ENCODE data around the gene CCDC134.
A peak's percentile ranks its signal among the peaks of the same experiment; 100 is the strongest.

CCDC134 gene

DNA sequence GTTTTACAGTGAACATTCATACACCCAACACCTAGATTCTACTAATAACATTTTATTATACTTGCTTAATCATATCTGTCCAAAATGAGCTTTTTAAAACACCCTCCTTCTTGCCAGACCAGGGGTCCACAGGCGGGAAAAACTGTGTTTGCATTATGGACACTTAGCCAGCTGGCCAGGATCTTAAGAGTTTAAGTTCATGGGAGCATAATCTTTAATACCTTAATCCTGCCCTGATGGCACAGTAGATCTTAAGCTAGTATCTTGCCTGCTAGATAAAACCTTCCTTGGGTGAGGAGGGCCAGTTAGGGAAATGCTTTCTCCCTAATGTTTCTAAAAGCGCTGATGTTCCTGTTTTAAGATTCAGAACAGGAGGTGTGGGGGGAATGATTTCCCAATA lies 13.1 kb upstream of the CCDC134 start:
- no peak for DNase-seq (ENCODE audit: low read depth)

DNA sequence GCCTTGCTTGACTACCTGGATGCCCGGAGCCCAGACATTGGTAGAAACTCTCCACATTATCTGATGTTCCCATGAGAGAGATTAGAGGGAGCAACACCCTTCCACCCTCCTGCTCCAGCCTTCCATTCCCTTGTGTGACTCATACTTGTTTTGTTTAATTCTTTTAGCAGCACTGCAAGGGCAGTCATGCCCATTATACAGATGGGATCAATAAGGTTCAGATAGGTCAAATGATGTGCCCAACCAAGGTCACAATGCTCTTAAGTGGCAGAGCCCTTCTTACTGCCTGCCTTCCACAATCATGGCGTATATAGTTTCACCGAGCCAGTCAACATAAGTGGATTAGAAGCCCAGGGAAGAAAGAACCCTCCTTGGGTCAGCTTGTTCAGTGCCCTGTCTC lies 6.6 kb upstream of the CCDC134 start:
- no peak for DNase-seq (ENCODE audit: low read depth)

DNA sequence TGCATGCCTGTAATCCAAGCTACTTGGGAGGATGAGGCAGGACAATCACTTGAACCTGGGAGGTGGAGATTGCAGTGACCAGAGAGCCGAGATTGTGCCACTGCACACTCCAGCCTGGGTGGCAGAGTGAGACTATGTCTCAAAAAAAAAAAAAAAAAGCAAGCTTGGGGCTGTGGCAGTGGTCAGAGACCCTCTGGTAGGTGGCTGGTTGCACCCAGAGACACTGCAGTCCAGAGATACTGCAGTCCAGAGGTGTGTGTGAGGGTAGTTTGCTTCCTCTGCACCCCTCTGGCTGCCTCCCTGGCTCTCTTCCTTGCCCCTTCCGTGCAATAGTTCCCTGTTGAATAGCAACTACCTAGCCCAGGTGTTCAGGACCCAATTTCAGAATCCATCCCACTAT lies 1.7 kb upstream of the CCDC134 start:
- DNase-seq (ENCODE audit: low read depth) = no peak

DNA sequence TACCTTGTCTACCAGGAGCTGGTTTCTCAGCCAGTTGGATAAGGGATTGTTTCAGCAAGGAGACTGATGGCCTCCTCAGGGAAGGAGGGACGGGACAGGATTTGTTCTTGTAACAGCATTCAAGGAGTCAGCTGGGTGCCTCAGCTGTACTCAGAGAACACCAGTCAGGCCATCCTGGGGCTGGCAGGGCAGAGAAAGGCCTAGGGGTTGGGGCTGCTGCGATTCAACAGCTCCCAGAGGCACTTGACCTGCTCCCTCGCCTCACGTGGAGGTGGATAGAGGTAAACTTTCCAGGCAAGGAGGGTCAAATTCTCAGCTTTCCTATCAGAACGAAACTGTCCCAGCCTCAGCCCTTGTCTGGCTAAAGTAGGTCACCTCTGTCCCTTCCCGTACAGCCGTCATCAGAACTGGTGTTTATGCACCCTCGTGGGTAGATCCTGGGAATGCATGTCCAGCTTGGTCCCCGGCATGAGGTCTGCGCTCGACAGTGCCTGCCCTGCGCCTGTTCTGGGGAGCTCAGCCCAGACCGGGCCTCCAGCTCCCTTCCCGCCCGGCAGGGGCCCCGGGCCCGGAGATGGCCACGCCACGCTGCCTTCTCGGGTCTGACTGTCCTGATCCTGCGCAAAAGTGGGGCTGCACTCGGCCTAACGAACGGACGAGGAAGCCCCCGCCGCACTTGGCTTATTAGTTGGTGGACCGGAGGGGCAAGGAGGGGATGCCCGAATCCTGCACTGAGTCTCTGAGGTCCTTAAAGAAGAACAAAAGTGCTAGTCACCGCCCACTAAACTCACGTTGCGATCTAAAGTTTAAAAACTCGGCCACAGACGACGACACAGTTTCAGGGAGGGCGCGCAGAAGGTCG lies 762 bp upstream of the CCDC134 start:
- peak; percentile 13 for DNase-seq (ENCODE audit: low read depth)

DNA sequence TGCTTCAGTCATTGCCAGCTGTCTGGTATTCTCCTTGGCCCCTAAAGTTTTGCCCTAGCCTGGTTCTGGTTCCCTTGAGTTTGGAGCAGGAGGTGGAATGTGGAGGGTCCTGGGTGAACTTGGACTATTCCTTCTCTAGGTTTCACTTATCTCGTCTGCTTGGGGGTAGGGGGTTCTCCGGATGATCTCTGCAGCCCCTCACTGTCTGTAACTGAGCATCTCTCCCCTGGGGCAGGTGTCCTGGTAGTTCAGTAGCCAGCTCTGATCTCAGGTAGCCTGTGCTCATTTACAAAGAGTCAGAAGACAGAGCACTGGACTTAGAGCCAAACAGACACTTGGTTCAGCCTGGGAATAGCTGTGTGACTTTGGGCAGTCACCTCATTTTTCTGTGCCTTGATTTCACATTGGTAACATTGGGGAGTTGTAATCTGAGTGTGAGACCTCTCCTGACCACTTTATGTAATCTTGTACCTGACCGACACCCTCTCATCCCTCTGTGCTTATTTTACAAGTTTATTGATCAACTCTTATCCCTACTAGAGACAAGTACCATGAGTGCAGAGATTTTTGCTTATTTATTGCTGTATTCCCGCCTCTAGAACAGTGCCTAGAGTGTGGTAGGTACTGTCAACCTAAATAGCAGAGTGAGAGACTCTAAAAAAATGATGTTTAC lies 804 bp downstream of the CCDC134 start:
- no peak for DNase-seq (ENCODE audit: low read depth)

DNA sequence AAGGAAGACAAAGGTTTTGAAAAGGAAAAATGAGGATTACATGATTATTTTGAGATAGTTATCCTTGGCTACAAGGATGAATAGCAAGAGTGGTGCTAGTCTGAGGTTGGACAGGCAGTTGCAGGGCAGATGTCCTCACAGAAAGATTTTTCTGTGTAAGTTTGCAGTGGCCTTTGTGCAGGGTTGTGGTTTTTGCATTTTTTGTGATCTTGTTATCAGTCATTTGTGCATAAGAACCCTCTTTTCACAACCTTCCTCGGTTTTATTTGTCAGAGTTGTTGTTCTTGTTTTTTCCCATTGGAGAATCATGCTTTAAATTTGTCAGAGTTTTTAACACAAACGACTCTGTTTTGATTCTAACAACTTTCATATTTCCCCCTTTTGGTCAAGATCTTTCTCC lies 1.4 kb downstream of the CCDC134 start:
- no peak for DNase-seq (ENCODE audit: low read depth)

DNA sequence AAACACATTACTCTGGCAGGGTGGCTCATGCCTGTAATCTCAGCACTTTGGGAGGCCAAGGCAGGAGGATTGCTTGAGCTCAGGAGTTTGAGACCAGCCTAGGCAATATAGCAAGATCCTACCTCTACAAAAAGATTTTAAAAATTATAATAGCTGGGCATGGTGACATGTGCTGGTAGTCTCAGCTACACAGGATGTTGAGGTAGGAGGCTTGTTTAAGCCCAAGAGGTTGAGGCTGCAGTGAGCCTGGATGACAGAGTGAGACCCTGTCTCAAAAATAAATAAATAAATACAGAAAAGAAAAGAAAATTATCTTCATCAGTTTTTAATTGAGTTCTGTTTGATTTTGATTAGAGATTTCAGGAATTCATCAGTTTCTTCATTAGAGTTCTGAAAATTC lies 5.2 kb downstream of the CCDC134 start:
- no peak for DNase-seq (ENCODE audit: low read depth)

DNA sequence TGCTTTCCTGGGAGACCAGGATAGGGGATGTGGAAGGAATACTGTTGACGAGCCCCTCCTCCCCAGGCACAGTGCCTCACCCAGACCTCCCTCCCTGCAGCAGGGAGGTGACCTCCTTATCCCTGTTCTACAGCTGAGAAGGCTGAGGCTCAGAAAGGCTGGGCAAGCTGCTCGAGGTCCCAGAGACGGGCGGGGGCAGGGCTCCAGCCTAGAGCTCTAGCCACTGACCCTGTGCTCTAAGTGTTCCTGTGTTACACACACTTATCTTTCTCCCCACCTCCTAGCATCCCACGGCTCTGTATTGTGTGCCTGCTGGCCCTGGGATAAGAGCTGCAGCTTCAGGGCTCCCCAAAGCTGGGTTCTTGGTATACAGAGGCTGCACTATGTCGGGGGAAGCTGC lies 7.9 kb downstream of the CCDC134 start:
- no peak for DNase-seq (ENCODE audit: low read depth)

DNA sequence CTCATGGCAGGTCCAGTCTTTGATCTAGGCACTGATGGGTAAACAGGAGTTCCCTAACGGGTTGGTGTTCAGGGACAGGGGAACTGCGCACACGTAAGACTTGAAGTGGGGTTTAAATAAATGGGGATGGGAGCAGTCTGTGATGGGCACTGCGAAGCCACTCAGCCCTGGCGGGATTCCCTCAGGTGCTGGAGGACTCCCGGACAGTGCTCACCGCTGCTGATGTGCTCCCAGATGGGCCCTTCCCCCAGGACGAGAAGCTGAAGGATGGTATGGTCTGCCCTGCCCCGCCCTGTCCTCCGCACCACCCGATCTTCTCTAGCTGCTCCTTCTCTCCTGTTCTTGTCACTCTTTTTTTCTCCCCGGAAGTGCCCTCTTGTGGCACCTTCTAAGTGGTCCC lies 9.5 kb downstream of the CCDC134 start:
- no peak for DNase-seq (ENCODE audit: low read depth)

DNA sequence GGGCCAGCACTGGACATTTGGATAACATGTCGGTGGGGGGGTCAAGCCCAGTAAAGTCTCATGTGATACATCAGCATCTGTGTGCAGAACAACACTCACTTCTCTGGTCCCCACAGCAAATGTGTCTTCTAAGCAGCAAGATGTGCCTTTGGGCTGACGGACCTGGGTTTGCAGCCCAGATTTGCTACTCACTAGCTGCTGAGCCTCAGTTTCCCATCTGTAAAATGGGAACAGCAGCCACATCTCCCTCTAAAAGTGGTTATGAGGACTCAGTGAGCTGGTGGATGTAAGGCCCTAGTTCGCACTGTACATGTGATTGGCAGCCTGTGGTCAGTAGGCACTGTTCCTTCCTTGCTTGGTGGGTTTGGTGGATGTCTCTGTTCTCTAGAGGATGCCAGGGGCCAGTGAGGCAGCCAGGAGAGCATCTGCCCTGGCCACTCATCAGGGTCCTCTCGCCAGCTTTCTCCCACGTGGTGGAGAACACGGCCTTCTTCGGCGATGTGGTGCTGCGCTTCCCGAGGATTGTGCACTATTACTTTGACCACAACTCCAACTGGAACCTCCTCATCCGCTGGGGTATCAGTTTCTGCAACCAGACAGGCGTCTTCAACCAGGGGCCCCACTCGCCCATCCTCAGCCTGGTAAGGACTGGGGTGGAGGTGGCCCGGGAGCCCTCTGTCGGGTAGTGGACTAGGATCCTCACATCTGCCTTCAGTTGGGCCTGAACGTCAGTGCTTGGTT lies 12.5 kb downstream of the CCDC134 start:
- DNase-seq (ENCODE audit: low read depth) = no peak

DNA sequence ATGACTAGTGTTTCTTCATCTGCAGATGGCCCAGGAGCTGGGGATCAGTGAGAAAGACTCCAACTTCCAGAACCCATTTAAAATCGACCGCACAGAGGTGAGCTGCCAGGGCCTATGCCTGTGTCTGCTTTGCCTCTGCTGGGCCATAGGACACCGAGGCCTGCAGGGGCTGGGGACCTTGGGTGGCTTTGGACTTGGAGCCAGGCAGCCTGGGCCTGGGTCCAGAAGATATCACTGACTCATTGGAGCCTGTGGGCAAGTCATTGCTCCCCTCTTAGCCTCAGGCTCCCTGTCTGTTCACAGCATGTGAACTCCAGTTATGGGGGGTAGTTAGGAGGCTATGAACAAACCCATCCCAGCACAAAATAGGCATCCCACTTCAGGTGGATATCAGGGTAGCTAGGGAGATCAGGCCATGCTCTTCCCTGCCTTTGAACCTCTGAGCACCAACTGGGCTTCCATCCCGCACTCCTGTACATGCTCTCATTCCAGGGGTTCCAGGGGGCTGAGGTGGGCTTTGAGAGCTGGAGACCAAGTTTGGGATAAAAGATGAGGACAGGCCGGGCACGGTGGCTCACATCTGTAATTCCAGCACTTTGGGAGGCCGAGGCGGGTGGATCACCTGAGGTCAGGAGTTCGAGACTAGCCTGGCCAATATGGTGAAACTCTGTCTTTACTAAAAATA lies 13.4 kb downstream of the CCDC134 start:
- peak; percentile 27 for DNase-seq (ENCODE audit: low read depth)

DNA sequence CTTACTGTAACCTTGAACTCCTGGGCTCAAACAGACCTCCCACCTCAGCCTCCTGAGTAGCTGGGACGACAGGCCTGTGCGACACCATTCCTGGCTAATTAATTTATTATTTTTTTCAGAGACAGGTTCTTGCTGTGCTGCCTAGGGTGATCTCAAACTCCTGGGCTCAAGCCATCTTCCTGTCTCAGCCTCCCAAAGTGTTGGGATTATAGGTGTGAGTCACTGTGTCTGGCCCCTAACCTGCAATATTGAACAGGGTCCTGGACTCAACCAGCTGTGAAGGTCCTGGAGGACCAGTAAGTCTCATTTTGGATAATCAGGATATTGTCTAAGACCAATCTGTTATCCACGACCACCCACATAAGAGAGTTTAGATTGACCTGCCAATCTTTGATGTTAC lies 15.2 kb downstream of the CCDC134 start:
- no peak for DNase-seq (ENCODE audit: low read depth)

DNA sequence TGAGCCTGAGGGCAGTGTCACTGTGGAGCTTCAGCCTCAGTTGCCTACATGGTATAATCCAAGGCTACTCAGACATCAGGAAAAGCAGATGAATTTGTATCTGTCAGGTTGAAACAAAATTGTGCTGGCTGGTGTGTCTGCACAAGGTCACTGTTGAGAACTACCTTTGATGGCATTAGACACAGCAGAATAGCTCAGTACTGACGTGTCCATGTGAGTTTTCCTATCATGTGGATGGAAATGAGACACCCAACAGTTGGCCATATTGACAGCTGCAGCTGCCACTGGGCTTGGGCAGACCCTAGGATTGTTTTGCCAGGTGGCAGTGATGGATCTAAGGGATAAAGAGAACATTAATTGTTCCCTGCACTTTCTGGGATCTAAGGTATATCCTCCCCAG lies 15.8 kb downstream of the CCDC134 start:
- no peak for DNase-seq (ENCODE audit: low read depth)

DNA sequence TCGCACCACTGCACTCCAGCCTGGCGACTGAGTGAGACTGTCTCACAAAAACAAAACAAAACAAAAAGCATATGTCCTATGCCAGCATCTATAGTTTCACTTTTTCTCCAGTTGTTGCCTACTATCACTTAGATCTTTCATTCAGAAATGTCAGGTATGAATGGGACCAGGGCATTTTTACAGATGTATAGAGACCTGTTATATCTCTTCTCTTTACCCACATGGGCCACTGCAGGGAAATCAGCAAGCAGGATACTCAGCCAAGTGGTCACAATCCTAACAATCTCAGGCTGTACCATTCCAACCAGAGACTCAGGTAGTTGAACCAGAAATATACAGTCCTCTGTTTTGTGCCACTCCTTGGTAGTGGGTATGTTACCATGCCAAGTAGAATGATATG lies 16.4 kb downstream of the CCDC134 start:
- DNase-seq (ENCODE audit: low read depth) = no peak

DNA sequence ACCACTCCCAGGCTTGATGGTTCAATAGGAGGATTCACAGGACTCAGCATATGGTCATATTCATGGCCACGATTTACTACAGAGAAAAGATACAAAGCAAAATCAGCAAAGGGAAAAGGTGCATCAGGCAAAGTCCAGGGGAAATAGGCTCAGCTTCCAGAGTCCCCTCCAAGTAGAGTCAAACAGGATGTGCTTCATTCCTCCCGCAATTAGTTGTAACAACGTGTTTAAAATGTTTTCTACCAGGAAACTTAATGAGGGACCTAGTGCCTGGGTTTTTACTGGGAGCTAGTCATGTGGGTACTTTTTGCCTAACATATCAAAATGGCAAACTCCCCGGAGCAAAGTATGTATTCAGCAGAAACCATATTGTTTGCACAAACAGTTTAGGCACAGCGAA lies 17.5 kb downstream of the CCDC134 start:
- no peak for DNase-seq (ENCODE audit: low read depth)

DNA sequence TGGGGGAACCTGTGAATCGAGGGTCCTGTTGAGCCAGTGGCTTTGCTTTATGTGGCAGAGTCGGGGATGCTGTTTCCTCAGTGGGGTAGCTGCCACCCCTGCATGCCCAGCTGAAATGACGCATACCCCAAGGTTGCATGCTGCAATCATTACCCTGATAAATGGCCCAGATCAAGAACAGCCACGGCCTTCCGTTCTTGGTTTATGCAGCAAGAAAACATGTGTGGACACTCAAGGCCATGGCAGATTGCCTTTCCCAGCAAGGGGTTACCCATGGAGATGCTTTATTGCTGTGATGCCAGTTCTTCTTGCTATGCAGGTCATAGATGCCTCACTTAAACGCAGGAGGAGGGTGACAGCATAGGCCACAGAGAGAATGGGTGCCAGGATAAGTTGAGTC lies 18.1 kb downstream of the CCDC134 start:
- DNase-seq (ENCODE audit: low read depth) = no peak

DNA sequence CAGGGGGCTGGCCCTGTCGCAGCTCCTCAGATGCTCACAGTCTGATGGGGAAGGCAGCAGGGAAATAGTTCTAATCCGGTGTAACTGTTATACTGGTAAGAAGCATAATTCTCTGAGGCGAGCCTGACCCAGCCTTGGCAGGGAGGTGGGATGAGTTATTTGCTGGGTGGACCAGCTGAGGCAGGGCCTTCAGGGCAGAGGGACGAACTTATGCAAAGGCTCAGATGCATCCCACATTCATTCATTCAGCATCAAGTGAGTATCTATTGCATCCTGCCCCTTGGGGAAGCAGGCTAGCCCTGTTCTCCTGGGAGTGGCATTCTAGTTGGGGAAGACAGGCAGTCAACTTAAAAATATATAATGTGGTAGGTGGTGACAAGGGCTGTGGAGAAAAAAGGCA lies 18.8 kb downstream of the CCDC134 start:
- DNase-seq (ENCODE audit: low read depth) = no peak

DNA sequence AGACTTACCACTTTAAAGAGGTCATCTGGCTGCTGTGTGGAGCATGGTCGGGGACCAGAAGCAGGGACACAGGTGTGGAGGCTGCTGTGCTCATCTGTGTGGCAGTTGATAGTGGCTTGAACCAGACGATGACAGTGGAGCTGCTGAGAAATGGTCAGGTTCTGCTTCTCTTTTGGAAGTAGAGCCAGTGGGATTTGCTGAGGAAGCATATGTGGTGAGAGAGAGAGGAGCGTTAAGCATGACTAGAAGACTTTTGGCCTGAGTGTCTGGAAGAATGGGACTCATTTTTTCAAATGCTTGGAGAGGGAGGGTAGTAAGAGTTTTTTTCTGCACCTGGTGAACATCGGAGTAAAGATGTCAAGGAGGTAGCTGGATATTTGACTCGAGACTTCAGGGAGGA lies 20.0 kb downstream of the CCDC134 start:
- no peak for DNase-seq (ENCODE audit: low read depth)

DNA sequence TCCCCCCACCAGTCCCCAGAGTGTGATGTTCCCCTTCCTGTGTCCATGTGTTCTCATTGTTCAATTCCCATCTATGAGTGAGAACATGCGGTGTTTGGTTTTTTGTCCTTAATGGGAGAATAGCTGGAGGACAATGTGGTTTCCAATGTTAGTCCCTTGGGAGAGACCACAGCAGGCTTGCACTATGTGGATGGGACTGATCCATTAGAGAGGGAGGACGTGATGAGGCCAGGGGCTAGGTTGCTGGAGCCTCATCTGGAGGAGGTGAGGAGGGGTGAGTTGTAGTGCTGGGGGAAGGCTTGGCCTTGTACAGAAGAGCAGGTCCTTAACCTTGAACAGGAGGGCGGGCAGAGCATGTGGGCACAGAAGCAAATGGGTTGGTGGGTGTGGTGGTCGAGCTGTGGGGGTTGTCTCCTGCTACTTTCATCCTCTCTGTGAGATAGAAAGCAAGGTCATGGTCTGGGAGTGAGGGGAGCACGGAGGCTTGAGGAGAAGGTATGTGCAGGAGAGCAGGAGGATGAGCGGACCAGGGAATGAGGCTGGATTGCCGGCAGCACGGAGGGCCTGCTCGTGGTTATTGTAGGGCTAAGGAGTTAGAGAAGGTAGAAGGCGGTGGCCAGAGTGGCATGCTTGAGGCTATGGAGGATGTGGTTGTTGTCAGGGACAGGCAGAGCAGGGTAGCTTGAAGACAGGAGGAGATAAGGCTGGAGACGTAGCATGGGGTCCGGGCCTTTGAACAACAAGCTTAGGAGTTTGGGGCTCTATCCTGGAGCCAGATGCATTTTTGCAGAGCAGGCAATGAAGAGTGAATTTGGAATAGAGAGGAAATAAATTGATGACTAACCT lies 21.2 kb downstream of the CCDC134 start:
- DNase-seq (ENCODE audit: low read depth) = no peak

DNA sequence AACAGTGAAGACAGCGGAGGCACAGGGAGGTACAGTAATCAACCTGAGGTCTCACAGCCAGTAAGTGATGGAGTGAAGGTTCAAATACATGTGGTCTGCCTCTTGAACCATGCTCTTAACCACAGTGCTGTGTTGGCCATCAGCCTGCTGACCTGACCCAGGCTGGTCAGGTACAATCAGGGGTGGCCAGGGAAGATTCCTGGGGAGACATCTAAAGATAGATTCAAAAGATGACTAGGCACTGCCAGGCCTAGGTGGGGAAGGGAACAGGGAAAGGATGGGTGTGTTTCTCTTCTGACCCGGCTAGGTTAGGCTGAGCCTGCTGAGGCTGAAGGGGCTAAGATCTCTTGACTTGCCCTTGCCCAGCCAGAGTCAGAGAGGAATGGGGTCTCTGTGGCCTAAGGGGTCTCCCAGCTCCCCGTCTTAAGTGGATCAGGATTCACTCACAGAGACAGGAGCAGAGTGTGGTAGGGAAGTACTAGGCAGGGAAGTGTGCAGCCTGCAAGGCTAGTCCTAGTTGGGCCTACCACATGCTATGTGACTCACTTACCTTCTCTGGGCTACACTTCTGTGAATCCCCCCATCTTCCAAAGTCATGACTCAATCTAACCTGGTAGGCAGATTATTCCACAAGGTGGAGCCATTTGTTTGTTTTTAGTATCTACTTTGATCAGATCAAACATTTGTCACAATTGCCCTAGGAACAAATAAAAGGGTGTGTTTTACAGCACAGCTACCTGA lies 22.0 kb downstream of the CCDC134 start:
- peak; percentile 92 for DNase-seq (ENCODE audit: low read depth)

DNA sequence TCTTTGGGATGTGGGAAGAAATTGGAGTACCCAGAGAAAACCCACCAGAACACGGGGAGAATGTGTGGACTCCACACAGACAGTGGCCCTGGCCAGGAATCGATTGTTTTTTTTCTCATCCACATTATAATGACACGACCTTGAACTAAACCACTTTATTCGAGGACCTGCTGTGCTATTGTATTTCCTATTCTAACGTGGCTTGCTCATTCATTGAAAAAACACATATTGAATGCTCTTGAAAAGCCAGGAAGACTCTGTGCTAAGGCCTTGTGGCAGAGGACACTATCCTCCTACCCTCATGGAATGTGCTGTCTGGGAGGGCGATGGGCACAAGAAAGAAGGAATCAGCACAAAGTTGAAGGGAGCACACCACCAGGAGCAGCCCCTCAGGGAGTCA lies 23.3 kb downstream of the CCDC134 start:
- no peak for DNase-seq (ENCODE audit: low read depth)

Measured in ELR (cell line).